Activated CD4-positive, alpha-beta memory T cell treated with anti-CD3 and anti-CD28 coated beads, Interleukin-2, amount 10 ng/mL, durations not matched to agents 7 days and 5 days (primary cell): ENCODE results near the gene CPD. TPM values are rescaled to one million over a fixed set of nuclear protein-coding genes. Genes with fewer than 3 reads are reported as not detected.

ENCODE experiments used
- CTCF ChIA-PET: fragments of 350-600 bp; sonication (Branson Sonifier 250); formaldehyde crosslinking; loops from one replicate; lab custom pipeline; 2021; ENCODE audit warnings: antibody characterized with exemption, inconsistent platforms; lab: Charles Lee
- POLR2A ChIA-PET: fragments of 350-600 bp; sonication (Branson Sonifier 250); formaldehyde crosslinking; loops from one replicate; lab custom pipeline; 2021; ENCODE audit warnings: antibody characterized with exemption; lab: Charles Lee
- DNase-seq: peaks from one replicate; pipeline ENCODE4 v3.0.0-alpha.2; 2020
- H3K27ac Mint-ChIP-seq: one replicate; pipeline ENCODE4 v1.8.0; 2021; ENCODE audit warnings: mild to moderate bottlenecking, mixed read lengths
- H3K27me3 Mint-ChIP-seq: one replicate; pipeline ENCODE4 v1.8.0; 2021; ENCODE audit warnings: mixed read lengths
- H3K36me3 Mint-ChIP-seq: one replicate; pipeline ENCODE4 v1.8.0; 2021; ENCODE audit warnings: low read depth, mixed read lengths
- H3K4me1 Mint-ChIP-seq: one replicate; pipeline ENCODE4 v1.8.0; 2021; ENCODE audit warnings: mixed read lengths
- H3K4me3 Mint-ChIP-seq: one replicate; pipeline ENCODE4 v1.8.0; 2021; ENCODE audit warnings: mild to moderate bottlenecking, mixed read lengths
- H3K9me3 Mint-ChIP-seq: one replicate; pipeline ENCODE4 v1.8.0; 2021; ENCODE audit warnings: mixed read lengths
- total RNA-seq, 2 experiments: library from RNA; stranded (reverse); gene quantifications; one replicate each; pipeline ENCODE4 v1.2.3, GENCODE V29; 2021

CPD gene
- total RNA-seq, 2 experiments from 2014 or later = 28.7 to 32.3 TPM

DNA sequence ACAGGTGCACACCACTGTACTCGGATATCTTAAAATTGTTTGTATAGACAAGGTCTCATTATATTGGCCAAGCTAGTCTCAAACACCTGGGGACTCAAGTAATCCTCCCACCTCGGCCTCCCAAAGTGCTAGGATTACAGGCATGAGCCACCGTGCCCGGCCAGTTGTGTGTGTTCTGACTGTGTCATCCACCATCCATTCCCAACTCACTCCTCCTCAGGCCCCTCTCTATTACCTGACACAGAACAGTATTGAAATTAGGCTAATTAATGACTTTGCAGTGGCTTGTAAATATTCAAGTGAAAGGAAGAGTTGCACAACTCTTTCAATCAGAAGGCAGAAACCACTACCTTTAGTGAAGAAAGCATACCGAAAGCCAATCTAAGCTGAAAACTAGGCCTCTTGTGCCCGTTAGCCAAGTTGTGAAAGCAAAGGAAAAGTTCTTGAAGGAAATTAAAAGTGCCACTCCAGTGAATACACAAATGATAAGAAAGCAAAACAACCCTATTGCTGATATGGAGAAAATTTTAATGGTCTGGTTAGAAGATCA, 127.2 kb downstream of the CPD start:
- Mint-ChIP-seq H3K4me3 (no peak overlapping the region), H3K9me3 (no peaks in the 10 kb centered on the region), H3K36me3 (peaks cover 45% of the 10 kb centered on the region), H3K27me3 (no peaks in the 10 kb centered on the region), H3K4me1 (peaks cover 16% of the 10 kb centered on the region), H3K27ac (peak overlapping the region; percentile 6)
- DNase-seq = no peak
- CTCF ChIA-PET = interaction anchor here (1.0 to 1.1 kb wide), 2 partner anchors 9 to 209 kb away, joined by 3 read pairs; no protein-coding TSS in a partner anchor
- POLR2A ChIA-PET = interaction anchor here (1.0 to 1.7 kb wide), 2 partner anchors 12 to 29 kb away, joined by 4 to 6 read pairs; partner anchors contain the start of gene GOSR1

DNA sequence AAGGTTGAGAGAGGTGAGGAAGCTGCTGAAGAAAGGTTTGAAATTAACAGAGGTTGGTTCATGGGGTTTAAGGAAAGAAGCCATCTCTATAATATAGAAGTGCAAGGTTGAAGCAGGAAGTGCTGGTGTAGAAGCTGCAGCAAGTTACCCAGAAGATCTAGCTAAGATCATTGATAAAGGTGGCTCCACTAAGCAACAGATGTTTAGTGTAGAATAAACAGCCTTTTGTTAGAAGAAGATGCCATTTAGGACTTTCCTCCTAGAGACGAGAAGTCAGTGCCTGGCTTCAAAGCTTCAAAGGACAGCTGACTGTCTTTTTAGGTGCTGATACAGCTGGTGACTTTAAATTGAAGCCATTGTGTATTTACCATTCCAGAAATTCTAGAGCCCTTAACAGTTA, 127.8 kb downstream of the CPD start:
- DNase-seq = no peak
- H3K36me3 Mint-ChIP-seq = peaks cover 41% of the 10 kb centered on the region
- H3K4me1 Mint-ChIP-seq = peaks cover 16% of the 10 kb centered on the region
- peak overlapping the region; percentile 6 for H3K27ac Mint-ChIP-seq
- H3K4me3 Mint-ChIP-seq = no peak overlapping the region
- CTCF ChIA-PET = interaction anchor here (1.0 to 1.1 kb wide), 2 partner anchors 9 to 208 kb away, joined by 3 read pairs; no protein-coding TSS in a partner anchor
- H3K27me3 Mint-ChIP-seq = no peaks in the 10 kb centered on the region
- H3K9me3 Mint-ChIP-seq = no peaks in the 10 kb centered on the region
- POLR2A ChIA-PET = interaction anchor here (1.0 to 1.7 kb wide), 2 partner anchors 13 to 30 kb away, joined by 4 to 6 read pairs; partner anchors contain the start of gene GOSR1

DNA sequence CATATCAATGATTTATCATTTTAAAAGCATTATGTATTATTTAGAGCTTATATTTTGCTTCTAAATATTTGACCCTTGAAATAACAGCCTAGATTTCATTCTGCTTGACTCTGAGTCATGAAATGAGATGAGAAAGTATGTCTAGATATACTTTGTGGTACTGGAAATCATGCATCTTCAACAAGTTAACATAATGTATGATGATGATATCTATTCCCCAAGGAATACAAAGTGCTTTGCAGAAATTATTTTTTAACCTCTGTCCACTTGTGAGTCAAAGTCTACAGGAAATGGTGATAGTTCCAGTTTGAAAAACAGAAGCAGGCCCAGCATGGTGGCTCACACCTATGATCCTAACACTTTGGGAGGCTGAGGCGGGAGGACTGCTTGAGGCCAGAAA, 134.6 kb downstream of the CPD start:
- ChIA-PET CTCF (no interaction called here), POLR2A (no interaction called here)
- DNase-seq = no peak
- no peak overlapping the region for H3K27ac Mint-ChIP-seq
- no peaks in the 10 kb centered on the region for H3K9me3 Mint-ChIP-seq
- H3K4me3 Mint-ChIP-seq = no peak overlapping the region
- peaks cover 30% of the 10 kb centered on the region for H3K36me3 Mint-ChIP-seq
- no peaks in the 10 kb centered on the region for H3K27me3 Mint-ChIP-seq
- no peaks in the 10 kb centered on the region for H3K4me1 Mint-ChIP-seq

DNA sequence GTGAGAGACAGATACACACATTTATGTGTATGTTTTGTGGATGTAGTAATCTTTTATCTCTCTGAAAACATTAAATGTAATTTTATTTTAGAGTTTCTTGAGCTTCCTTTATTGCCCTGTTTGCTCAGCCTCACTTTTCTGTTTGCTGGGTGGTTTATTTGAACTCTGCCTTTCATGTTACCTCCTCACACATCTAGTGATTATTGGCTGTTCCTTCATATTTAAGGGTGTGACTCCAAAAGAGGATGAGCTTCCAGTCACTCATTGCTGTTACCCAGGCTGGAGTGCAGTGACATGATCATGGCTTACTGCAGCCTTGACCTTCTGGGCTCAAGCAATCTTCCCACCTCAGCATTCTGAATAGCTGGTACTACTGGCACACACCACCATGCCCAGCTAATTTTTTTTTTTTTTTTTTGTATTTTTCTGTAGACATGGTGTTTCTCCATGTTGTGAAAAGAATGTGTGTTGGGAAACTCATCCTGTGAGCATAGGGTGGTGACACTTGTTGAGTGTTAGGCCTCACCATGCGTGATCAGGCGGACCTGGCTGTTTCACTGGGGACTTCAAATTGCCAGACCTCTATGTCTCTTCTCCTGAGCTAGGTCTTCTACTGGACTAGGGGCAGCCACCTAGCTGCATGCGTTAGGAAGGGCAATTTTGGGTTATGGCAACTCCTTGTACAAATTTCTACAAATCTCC, 136.3 kb downstream of the CPD start:
- no peak for DNase-seq
- Mint-ChIP-seq H3K4me1 (peaks cover 4% of the 10 kb centered on the region), H3K27me3 (no peaks in the 10 kb centered on the region), H3K36me3 (peaks cover 35% of the 10 kb centered on the region), H3K9me3 (no peaks in the 10 kb centered on the region), H3K27ac (no peak overlapping the region), H3K4me3 (no peak overlapping the region)
- ChIA-PET CTCF (interaction anchor here (0.8 to 1.4 kb wide), 2 partner anchors 9 to 12 kb away, joined by 3 read pairs; no protein-coding TSS in a partner anchor), POLR2A (no interaction called here)

DNA sequence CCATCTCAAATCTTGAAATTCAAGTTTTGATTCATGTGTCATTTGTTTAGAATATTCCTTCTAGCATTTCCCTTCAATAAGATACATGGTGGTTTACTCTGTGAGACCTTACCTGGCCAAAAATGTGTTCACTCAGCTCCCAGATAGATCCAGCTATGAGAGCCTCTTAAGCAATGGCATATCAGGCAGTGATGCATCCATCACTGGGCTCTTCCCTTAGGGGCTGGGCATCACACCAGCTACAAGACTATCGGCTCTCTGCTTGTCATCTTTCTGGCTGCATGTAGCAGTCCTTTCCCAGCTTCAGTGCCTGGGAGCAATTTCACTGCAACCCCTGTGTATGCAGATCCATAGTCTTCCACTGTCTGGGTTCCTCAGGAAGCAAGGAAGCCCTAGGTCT, 139.1 kb downstream of the CPD start:
- peaks cover 53% of the 10 kb centered on the region for H3K36me3 Mint-ChIP-seq
- no peaks in the 10 kb centered on the region for H3K27me3 Mint-ChIP-seq
- H3K4me1 Mint-ChIP-seq = peaks cover 4% of the 10 kb centered on the region
- H3K27ac Mint-ChIP-seq = no peak overlapping the region
- no peak overlapping the region for H3K4me3 Mint-ChIP-seq
- ChIA-PET POLR2A (no interaction called here), CTCF (no interaction called here)
- no peaks in the 10 kb centered on the region for H3K9me3 Mint-ChIP-seq
- no peak for DNase-seq

DNA sequence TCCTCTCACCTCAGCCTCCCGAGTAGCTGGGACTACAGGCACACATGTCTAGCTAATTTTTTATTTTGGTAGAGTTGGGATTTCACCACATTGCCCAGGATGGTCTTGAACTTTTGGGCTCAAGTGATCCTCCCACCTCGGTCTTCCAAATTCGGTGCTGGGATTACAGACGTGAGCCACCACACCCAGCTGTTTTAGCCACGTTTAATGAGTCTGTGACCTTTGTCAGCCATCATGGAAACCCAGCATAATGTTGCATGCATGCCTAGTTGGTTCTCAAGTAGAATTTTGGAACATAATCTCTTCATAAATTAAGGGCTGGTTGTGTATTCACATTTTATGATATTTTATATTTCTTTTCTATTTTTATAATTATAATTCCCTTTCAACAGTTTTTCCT, 140.4 kb downstream of the CPD start:
- Mint-ChIP-seq H3K4me3 (no peak overlapping the region), H3K27ac (no peak overlapping the region), H3K9me3 (no peaks in the 10 kb centered on the region), H3K4me1 (peaks cover 4% of the 10 kb centered on the region), H3K27me3 (no peaks in the 10 kb centered on the region), H3K36me3 (peaks cover 49% of the 10 kb centered on the region)
- POLR2A ChIA-PET = no interaction called here
- CTCF ChIA-PET = no interaction called here
- no peak for DNase-seq

Other genes with a start within 250 kb of the CPD start
- under 1 TPM; 0.13 to 0.18 TPM for gene SLC6A4, start 143.2 kb upstream of the CPD start, total RNA-seq
- 10 to 100 TPM; 47.3 to 52.8 TPM for gene BLMH, start 87.0 kb upstream of the CPD start, total RNA-seq
- not detected for gene TMIGD1, start 44.9 kb upstream of the CPD start, total RNA-seq
- 10 to 100 TPM; 45.5 to 45.7 TPM for gene GOSR1, start 98.5 kb downstream of the CPD start, total RNA-seq